Mucosa of stomach (tissue), 1 donor: Measurements from ENCODE around the gene NR2C2AP.

ENCODE experiments used
- H3K27me3 ChIP-seq: one replicate; pipeline ENCODE4 v1.7.0; 2013; ENCODE audit warnings: mild to moderate bottlenecking, low read length; ENCODE audit not compliant: control insufficient read depth, insufficient read depth
- H3K36me3 ChIP-seq: one replicate; pipeline ENCODE4 v1.7.0; 2013; ENCODE audit warnings: low read length; ENCODE audit not compliant: control insufficient read depth, insufficient read depth
- H3K4me1 ChIP-seq: one replicate; pipeline ENCODE4 v1.7.0; 2013; ENCODE audit warnings: mild to moderate bottlenecking, low read length; ENCODE audit not compliant: control insufficient read depth, insufficient read depth
- H3K4me3 ChIP-seq: one replicate; pipeline ENCODE4 v1.7.0; 2013; ENCODE audit warnings: low read length
- H3K9ac ChIP-seq: one replicate; pipeline ENCODE4 v1.7.0; 2013; ENCODE audit warnings: mild to moderate bottlenecking, low read length, moderate library complexity
- H3K9me3 ChIP-seq: one replicate; pipeline ENCODE4 v1.7.0; 2013; ENCODE audit warnings: mild to moderate bottlenecking, low read length, moderate library complexity; ENCODE audit not compliant: control insufficient read depth
- donor health status: Pancreatic carcinoma.

NR2C2AP gene

GRCh38 chr19:19203012-19203856 lies at the start of gene NR2C2AP:
TSS of gene NR2C2AP (minus strand) at chr19:19203414. CDS start at chr19:19203060, 354 bp downstream.
- Histone ChIP-seq H3K27me3 (peaks cover 11% of the 10 kb centered on the region), H3K9me3 (no peaks in the 10 kb centered on the region), H3K9ac (peak within 1 kb of the TSS; percentile 84), H3K36me3 (no peaks in the 10 kb centered on the region), H3K4me3 (peak within 1 kb of the TSS; percentile 79), H3K4me1 (peaks cover 24% of the 10 kb centered on the region)

DNA sequence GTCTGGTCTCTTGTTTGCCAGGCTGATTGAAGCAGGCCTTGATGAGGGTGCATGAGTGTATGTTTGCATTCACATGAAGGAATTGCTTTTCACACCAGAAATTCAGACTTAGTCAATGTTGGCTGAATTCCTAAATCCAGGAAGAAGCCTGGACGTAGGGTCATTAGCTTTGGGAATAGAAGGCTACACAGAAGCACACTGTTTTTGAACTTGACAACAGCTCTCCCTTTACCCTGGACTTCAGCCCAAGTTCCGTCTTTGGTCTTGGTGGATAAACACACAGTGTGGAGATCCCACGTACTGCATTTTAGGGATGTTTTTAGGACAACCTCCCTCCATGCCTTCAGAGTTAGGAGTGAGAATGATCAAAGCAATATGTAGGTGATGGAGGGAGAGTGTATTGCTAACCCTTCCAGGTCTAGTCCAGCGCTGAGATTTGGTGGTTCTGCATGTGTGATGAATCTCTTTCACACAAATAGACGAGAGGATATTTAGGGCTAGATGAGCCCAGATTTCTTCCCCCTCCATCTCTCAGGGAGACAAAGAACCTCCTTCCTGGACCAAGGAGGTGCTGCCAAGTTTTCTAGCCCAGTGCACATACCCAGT lies 47.1 kb upstream of the NR2C2AP start:
- H3K9me3 ChIP-seq: no peaks in the 10 kb centered on the region
- peaks cover 6% of the 10 kb centered on the region for H3K27me3 ChIP-seq
- no peak overlapping the region for H3K4me3 ChIP-seq
- no peak overlapping the region for H3K9ac ChIP-seq
- H3K4me1 ChIP-seq: no peaks in the 10 kb centered on the region
- H3K36me3 ChIP-seq: no peaks in the 10 kb centered on the region

DNA sequence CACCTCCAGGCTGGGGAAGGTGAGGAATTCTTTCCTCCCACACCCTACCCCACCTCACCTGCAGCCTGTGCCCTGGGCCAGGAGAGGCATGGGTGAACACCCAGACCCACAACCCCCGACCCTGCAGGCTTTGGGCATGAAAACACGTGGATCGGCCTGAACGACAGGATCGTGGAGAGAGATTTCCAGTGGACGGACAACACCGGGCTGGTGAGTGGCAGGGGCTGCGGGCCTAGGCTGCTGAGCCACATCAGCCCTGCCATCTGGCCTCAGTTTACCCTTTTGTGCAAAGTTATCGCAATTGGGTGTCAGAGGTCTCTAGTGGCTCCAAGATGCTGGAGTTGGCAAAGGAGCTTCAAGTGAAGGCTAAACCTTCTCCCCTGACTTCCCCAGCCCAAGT lies 37.3 kb upstream of the NR2C2AP start:
- H3K9ac ChIP-seq: no peak overlapping the region
- H3K36me3 ChIP-seq: no peaks in the 10 kb centered on the region
- H3K4me1 ChIP-seq: no peaks in the 10 kb centered on the region
- peaks cover 6% of the 10 kb centered on the region for H3K27me3 ChIP-seq
- H3K4me3 ChIP-seq: no peak overlapping the region
- H3K9me3 ChIP-seq: no peaks in the 10 kb centered on the region

GRCh38 chr19:19239675-19240074 lies 36.5 kb upstream of the NR2C2AP start:
- H3K4me3 ChIP-seq: no peak overlapping the region
- no peaks in the 10 kb centered on the region for H3K4me1 ChIP-seq
- no peaks in the 10 kb centered on the region for H3K36me3 ChIP-seq
- no peak overlapping the region for H3K9ac ChIP-seq
- no peaks in the 10 kb centered on the region for H3K9me3 ChIP-seq
- peaks cover 6% of the 10 kb centered on the region for H3K27me3 ChIP-seq

GRCh38 chr19:19238126-19238894 lies 35.1 kb upstream of the NR2C2AP start:
- Histone ChIP-seq H3K9me3 (no peaks in the 10 kb centered on the region), H3K27me3 (peaks cover 6% of the 10 kb centered on the region)

GRCh38 chr19:19236173-19236572 lies 33.0 kb upstream of the NR2C2AP start:
- no peak overlapping the region for H3K9ac ChIP-seq
- no peak overlapping the region for H3K4me3 ChIP-seq
- peaks cover 6% of the 10 kb centered on the region for H3K27me3 ChIP-seq
- H3K9me3 ChIP-seq: no peaks in the 10 kb centered on the region
- H3K4me1 ChIP-seq: no peaks in the 10 kb centered on the region
- no peaks in the 10 kb centered on the region for H3K36me3 ChIP-seq

More at GRCh38 chr19:19238126-19238894, 35.1 kb upstream of the NR2C2AP start:
- H3K4me3 ChIP-seq: no peak overlapping the region
- no peaks in the 10 kb centered on the region for H3K36me3 ChIP-seq
- no peak overlapping the region for H3K9ac ChIP-seq
- H3K4me1 ChIP-seq: no peaks in the 10 kb centered on the region

DNA sequence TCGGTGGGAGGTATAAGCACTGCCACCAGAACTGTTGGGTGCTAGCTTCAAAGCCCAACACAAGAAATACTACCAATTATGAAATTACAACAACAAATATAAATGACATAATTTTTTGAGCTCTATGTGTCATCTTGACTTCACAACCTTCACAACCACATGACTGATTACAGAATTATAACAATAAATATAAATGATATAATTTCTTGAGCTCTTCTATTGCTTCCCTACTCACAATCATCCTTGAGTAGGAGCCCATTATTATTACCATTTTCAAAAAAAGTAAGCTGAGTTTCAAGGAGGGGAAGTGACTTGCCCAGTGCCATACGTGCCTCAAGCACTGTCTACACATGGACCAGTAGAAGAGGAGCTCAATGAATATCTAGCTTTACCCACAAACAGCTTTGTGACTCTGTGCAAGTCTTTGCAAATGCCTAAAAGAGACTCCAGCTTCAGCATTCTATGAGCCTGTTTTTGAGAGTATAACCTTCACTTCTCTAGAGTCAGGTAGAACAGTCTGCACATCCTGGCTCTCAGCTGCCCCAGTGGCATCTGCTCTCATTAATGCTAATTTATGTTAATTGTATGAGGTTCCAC lies 31.1 kb upstream of the NR2C2AP start:
- H3K4me3 ChIP-seq: no peak overlapping the region
- no peaks in the 10 kb centered on the region for H3K4me1 ChIP-seq
- no peaks in the 10 kb centered on the region for H3K27me3 ChIP-seq
- no peaks in the 10 kb centered on the region for H3K9me3 ChIP-seq
- H3K9ac ChIP-seq: no peak overlapping the region
- no peaks in the 10 kb centered on the region for H3K36me3 ChIP-seq

GRCh38 chr19:19232261-19232721 lies 29.1 kb upstream of the NR2C2AP start:
- Histone ChIP-seq H3K36me3 (no peaks in the 10 kb centered on the region), H3K9me3 (no peaks in the 10 kb centered on the region), H3K9ac (no peak overlapping the region), H3K27me3 (peaks cover 10% of the 10 kb centered on the region), H3K4me3 (no peak overlapping the region), H3K4me1 (no peaks in the 10 kb centered on the region)

- Histone ChIP-seq H3K4me3 (no peak overlapping the region), H3K4me1 (no peaks in the 10 kb centered on the region), H3K9me3 (no peaks in the 10 kb centered on the region), H3K9ac (no peak overlapping the region), H3K36me3 (no peaks in the 10 kb centered on the region), H3K27me3 (peaks cover 10% of the 10 kb centered on the region)
Observed at GRCh38 chr19:19230999-19231398, 27.8 kb upstream of the NR2C2AP start.

DNA sequence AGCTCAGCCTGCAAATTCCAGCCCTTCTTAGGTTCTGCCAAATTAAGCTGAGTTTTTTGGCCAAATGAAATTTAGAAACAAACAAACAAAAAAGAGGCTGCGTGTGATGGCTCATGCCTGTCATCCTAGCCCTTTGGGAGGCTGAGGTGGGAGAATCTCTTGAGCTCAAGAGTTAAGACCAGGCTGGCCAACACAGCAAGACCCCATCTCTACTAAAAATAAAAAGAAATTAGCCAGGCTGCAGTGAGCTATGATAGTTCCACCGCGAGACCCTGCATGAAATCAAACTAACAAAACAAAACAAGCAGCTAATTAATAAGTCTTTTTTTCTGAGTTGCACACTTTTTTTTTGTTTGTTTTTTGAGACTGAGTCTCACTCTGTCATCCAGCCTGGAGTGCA lies 26.5 kb upstream of the NR2C2AP start:
- Histone ChIP-seq H3K9ac (no peak overlapping the region), H3K9me3 (no peaks in the 10 kb centered on the region), H3K4me1 (peaks cover 9% of the 10 kb centered on the region), H3K4me3 (no peak overlapping the region), H3K27me3 (peaks cover 19% of the 10 kb centered on the region), H3K36me3 (no peaks in the 10 kb centered on the region)

- Histone ChIP-seq H3K27me3 (peaks cover 30% of the 10 kb centered on the region), H3K4me1 (peaks cover 11% of the 10 kb centered on the region), H3K9me3 (no peaks in the 10 kb centered on the region), H3K36me3 (no peaks in the 10 kb centered on the region), H3K4me3 (no peak overlapping the region), H3K9ac (no peak overlapping the region)
Observed at GRCh38 chr19:19227217-19227616, 24.0 kb upstream of the NR2C2AP start.
